CD4-positive, alpha-beta T cell treated with Interleukin-6 for 4 hours (primary cell): ENCODE measurements around the gene PDZRN3.

Source experiments
- DNase-seq: peaks from one replicate; pipeline ENCODE4 v3.0.0-alpha.2; 2020; ENCODE audit warnings: mixed read lengths

The PDZRN3 gene

DNA sequence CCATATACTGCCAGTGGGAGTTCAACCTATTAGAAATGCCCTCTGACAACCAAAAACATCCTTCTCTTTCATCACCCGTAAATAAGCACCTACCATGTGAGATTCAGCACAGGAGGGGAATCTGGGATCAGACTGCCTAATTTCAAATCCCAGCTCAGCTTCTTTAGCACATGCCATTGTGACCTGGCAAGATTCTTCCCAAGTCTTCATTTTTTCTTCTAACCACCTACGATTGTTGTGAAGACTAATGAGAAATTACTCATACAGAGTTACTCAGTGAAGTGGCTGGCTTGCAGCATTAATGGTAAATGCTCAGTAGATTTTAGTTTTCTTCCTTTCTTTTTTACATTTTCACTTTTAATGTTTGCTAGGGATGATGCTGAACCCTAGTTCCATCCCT is 176.7 kb downstream of the PDZRN3 start:
- DNase-seq, result no peak

DNA sequence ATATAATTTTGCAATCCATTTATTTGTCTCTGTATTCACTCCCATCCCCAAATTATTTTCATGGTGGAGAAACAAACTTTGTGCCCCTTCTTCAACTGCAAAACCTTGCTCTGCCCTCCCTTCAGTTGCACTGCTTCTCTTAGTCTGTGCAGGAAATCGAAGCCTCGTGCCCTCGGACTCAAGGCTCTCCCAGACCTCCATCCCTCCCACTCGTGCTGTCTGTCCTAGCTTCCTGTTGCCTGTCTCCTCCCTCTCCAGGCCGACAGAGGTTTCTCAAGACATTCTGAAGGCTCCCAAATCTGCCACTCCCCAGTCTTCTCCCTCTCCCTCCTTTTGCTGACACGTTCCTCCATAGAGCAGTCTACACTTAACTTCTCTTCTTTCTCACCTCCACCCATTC is 177.6 kb downstream of the PDZRN3 start:
- DNase-seq, result no peak

DNA sequence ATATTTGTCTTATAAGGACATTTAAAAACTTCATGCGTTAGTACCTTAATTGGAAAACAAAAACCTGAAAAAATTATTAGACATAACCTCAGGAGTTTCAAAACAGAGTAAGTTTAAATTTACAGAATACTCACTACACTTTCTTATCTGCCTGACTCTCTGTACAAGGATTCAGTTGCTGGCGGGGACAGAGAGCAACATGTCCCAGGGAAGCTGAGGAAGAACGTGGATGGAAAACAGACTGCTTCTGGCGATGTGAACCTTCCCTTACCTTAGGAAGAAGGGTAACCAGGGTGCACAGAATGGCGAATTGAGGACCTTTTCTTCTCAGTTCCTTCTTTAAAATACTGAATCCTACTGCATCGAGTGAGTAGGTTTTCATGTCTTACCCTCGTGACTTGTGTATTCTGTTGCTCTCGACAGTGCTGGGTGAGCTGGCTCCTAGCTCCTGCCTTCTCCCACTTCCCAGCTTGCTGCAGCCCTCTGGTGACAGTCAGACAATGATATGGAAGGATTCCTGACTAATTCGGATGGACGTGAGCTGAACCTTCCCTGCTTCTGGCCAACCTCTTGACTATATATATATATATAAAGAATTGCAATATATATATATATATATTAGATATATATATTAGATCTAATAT is 178.2 kb downstream of the PDZRN3 start:
- DNase-seq, result no peak

- no peak for DNase-seq
Observed at GRCh38 chr3:73442886-73443285, 181.9 kb downstream of the PDZRN3 start.

DNA sequence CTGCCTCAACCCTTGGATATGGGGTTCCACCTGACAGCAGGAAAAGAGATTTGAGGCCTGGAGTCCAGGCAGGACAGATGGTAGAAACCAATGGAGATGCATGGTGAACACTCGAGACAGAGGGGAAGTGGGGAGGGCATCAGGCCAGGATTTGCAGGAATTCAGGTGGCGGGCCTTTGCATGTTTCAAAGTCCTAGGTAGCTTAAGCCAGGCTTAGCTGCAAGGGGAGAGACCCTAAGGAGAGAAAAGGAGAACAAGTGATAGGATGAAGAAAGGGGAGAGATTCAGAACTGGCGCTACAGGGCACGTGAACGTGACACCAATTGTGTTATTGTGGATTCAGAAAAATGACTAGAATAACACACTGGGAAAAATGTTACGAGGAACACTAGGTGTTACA is 182.6 kb downstream of the PDZRN3 start:
- DNase-seq, result no peak

DNA sequence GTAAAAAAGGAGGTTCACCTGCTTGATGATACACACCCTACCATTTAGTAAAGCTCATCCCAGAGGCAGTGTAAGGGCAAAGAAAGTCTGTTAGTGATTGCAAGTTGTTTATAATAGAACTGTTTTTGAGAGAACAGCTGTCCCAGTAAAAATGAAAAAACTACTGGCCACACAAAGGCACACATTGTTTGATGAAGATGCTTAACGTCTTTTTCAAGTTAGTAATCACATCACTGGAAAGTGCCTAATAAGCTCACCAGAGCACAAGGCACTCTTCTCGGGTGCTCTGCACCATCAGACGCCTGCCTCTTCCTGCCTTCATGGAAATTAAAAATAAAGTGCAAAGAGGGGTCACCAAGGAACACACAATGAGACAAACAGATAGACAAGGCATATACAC is 186.9 kb downstream of the PDZRN3 start:
- DNase-seq, result no peak

DNA sequence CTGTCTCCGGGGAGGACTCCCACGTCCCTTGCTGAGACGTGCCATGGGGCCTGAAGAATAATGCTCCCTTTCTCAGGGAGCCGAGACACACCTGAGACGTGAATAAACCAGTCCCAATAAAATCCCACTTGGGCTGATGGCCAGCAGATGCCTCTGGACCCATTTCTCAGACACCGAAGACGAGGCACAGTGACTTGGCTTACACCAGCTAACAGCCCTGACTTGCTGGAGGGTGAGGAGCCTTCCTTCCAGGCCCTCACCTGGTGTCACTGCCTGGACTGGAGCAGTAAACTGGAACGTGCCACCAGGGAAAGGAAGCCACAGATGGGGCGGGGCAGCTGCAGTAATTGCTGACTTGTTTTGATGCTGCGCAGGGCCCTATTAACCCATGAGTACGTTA is 189.7 kb downstream of the PDZRN3 start:
- DNase-seq, result no peak

GRCh38 chr3:73433687-73434086 is 191.1 kb downstream of the PDZRN3 start:
- no peak for DNase-seq

GRCh38 chr3:73433079-73433478 is 191.7 kb downstream of the PDZRN3 start:
- no peak for DNase-seq

GRCh38 chr3:73432706-73433032 is 192.1 kb downstream of the PDZRN3 start:
- no peak for DNase-seq

- DNase-seq, result no peak
Observed at GRCh38 chr3:73432023-73432705, 192.6 kb downstream of the PDZRN3 start.

DNA sequence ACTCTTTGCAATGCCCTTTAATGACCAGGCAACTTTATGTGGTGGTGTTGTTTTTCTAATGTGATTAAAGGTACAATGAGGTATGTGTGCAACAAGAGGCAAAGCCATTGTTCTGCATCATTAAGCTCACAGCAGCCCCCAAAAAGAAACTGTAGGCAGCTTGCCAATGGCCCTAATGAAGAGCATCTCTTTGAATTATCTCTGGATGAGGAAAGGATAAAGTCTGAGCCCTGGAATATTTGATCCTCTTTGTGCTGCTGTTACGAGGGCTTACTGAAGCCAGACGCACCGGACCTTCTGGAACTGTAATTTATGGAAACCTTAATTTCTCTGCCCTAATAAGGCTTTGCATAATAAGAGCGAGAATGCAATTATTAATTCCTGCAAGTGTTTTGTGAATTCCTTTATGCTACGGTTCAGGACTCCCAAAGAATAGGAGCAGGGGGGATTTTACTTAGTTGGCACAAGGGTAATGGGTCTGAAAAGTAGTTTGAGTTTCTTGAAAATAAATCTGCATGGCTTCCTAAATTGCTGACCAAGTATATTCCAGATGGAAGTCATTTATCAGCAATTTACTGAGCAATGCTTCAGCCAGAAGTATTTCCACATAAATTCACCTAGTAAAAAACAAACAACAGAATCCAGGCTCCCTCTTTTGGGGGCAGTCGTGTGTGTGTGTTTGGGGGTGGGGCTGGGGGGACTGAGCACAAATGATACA is 193.4 kb downstream of the PDZRN3 start:
- DNase-seq, result no peak

- DNase-seq, result no peak
Observed at GRCh38 chr3:73427048-73427706, 197.6 kb downstream of the PDZRN3 start.

DNA sequence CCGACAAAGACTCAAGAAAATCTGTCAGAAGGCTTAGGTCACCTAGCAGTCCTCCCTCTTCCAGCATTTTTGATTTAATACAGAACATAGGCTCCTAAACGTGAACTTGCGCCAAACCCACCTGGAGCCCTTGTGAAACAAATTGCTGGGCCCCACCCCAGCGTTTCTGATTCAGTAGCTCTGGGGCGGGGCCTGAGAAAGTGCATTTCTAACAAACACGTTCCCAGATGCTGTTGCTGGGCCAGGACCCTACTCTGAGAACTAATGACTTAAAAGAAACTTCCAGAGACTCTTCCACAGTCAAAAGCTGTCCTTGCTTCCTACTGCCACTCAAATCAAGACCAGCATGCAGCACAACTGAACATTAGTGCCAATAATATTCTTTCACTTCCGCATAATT is 198.1 kb downstream of the PDZRN3 start:
- DNase-seq, result no peak

- DNase-seq, result no peak
Observed at GRCh38 chr3:73423116-73423515, 201.6 kb downstream of the PDZRN3 start.

GRCh38 chr3:73422571-73422970 is 202.2 kb downstream of the PDZRN3 start:
- no peak for DNase-seq

DNA sequence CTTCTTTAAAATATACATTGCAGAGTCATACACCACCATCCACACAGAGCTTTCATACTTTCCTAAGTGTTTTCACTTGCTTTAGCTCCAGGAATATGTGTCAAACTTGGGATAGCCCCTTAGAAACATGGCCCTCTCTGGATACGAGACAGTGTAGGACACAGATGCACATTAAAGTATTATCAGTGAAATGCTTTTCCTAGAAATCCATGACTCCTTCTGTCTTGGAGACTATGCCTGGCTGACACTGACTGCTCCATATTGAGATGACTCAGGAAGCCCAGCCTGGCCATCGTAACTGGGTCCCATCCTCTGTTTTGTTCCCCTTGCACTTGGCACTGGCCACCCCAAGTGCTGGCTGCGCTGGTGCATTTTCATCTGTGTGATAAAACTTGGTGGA is 204.8 kb downstream of the PDZRN3 start:
- DNase-seq, result no peak

DNA sequence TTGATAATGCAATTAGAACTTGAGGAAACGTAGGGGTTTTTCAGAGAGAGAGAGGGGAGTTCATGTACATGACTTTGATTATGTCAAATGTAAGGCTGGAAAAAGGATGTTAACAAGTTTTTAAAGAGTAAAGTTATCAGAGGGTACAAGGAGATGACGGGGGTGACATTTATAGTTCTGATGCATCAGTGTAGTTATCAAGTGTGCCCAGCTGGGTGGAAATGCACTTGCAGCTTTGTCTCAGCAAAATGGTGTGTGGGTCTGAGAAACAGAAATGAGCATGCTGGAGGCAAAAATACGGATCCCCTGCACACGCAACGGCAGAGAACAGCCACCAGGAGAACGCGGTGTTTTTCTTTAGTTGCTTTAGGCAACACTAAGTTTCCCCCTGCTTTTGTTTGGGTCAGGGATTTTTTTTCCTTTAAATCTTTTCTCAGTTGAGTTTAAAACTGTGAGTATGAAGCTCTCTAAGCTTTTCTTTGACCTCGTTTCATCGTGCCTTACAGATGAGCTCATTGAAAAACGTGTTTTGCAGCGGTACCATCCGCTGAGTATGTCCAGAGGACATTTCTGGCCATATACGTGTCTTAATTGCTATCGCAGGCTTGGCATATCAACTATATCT is 205.4 kb downstream of the PDZRN3 start:
- no peak for DNase-seq

GRCh38 chr3:73418681-73419080 is 206.1 kb downstream of the PDZRN3 start:
- no peak for DNase-seq

DNA sequence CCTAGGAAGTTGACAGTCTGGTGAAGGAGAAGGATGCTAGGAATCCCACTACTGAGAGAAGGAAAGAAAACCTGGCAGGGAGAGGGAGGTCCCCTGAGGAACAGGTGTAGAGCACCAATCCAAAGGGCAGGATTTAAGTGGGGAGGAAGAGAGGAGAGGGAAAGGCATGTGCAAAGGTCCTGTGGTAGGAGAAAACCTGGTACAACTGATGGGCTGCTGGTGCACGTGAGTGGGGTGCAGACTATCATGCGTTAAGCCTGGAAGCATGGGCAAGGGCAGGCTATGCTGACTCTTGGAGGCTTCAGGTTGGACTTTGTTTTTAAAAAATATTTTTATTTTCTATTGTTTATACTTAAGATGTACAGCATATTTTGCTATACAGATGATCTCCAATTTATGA is 209.6 kb downstream of the PDZRN3 start:
- no peak for DNase-seq

DNA sequence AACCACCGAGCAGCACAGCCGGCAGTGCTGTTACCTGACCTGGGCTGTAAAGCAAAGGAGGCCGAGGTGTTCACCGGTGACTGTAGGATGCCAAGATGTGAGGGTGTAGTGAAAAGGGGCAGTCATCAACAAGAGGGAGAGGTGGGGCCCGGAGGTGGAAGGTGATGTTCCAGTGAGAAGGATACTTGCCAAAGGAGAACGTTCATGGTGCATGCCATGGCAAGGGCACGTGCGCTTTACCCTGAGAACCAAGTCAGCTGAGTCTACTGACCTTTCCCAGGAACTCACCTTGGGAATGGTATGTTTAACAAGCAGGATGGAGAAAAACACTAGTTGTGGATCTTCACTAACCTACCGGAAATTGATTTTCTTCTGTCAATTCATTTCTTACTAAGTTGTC is 211.1 kb downstream of the PDZRN3 start:
- DNase-seq, result no peak

DNA sequence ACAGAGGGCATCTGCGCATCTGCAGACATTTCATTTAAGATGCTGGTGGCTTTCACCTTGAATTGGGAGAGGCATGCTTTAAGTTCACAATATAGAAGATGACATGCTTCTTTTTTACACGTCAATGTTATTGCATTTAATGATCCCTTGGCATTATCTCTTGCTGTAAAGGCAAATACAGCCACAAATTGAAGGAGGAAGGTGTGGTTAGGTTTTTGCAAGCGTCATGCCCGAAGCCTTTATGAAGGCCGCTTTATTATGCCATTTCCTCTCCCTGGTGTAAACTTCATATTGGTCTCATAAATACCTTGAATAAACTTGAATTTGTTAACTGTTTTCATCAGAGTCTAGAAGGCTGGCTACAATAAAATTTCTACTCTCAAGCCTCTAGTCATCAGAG is 212.7 kb downstream of the PDZRN3 start:
- DNase-seq, result no peak

DNA sequence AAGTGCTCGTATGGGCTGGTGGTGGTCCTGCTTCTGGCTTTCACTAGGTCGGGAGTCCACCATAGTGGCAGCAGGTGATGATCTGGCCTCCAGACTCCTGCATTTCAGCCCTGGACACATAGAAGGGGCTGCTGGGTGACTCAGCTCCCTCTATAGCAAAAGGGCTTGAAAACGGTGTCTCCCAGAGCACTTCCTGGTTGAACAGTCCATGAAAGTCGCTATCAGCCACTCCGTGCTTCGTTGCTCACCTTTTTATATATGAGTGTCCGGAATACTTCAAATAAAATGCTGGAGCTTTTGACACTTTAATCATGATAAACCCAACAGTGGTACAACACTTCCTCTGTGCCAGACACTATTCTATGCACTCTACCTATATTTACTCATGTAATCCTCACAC is 213.2 kb downstream of the PDZRN3 start:
- no peak for DNase-seq
